Uterus (tissue), 2 donors: ENCODE measurements around the gene GALNTL6.

Experiments used
- POLR2A ChIP-seq, 2 donors: fragments of 450-650 bp; IDR thresholded peaks; one replicate each; pipeline ENCODE4 v1.6.1; 2016; ENCODE audit warnings: antibody characterized with exemption in 2 of 2, mild to moderate bottlenecking in 1 of 2, moderate library complexity in 1 of 2
- TF ChIP-seq, protein P1 (sequence below), 4 experiments: fragments of 200-600 bp in 2 of 4; fragments of 450-650 bp in 2 of 4; sonication (generic) in 2 of 4; IDR thresholded peaks; one replicate each; pipeline ENCODE4 v1.5.1; 2016 to 2019; ENCODE audit warnings: antibody characterized with exemption in 4 of 4, mild to moderate bottlenecking in 2 of 4, moderate library complexity in 1 of 4

DNA sequence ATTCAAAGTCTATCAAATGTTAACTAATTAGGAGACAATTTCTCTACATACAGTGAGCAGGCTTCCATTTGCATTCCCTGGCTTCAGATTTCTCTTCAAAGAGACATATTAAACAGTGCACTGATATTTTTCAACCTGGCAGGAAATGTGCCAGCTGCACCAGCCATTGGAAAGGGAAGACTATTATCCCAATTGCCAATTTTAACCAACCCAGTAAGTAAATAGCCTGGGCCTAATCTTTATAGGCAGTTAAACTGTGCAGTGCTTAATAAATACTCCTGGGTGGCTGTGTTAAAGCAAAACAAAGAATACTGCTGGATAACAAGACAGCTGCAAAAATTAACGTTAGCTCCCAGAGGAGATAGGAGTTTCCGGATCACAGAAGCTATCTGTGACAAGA is 1243.5 kb downstream of the GALNTL6 start:
- TF ChIP-seq, protein P1, sequence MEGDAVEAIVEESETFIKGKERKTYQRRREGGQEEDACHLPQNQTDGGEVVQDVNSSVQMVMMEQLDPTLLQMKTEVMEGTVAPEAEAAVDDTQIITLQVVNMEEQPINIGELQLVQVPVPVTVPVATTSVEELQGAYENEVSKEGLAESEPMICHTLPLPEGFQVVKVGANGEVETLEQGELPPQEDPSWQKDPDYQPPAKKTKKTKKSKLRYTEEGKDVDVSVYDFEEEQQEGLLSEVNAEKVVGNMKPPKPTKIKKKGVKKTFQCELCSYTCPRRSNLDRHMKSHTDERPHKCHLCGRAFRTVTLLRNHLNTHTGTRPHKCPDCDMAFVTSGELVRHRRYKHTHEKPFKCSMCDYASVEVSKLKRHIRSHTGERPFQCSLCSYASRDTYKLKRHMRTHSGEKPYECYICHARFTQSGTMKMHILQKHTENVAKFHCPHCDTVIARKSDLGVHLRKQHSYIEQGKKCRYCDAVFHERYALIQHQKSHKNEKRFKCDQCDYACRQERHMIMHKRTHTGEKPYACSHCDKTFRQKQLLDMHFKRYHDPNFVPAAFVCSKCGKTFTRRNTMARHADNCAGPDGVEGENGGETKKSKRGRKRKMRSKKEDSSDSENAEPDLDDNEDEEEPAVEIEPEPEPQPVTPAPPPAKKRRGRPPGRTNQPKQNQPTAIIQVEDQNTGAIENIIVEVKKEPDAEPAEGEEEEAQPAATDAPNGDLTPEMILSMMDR (IDR thresholded peaks at IDR 0.05): no peak
- no peak for TF ChIP-seq POLR2A (IDR thresholded peaks at IDR 0.05)
